VCaP (cell line): ENCODE measurements around the gene HIPK1.
"Not testable (repeated sequence)": the region's sequence is repeated elsewhere in the genome, so short reads cannot be mapped to it uniquely, and the experiment has no call there.

Source experiments
- H3K27ac ChIP-seq: fragments of 450-650 bp; 2 replicates; pipeline ENCODE4 v1.5.1; 2017
- CTCF ChIP-seq: fragments of 450-650 bp; conservative IDR thresholded peaks from 2 replicates; pipeline ENCODE4 v1.5.1; 2017; ENCODE audit warnings: mild to moderate bottlenecking, moderate library complexity

The HIPK1 gene

GRCh38 chr1:113995382-113995781 lies 66.3 kb downstream of the HIPK1 start:
- H3K27ac ChIP-seq = no peak overlapping the region
- no peak for TF ChIP-seq CTCF

GRCh38 chr1:113998361-113998760 lies 69.2 kb downstream of the HIPK1 start:
- TF ChIP-seq CTCF = no peak
- no peak overlapping the region for H3K27ac ChIP-seq

- H3K27ac ChIP-seq = no peak overlapping the region
- no peak for TF ChIP-seq CTCF
These were observed 70.1 kb downstream of the HIPK1 start for GRCh38 chr1:113999233-113999632.

- TF ChIP-seq CTCF = no peak
- H3K27ac ChIP-seq = no peak overlapping the region
These were observed 70.7 kb downstream of the HIPK1 start for GRCh38 chr1:113999799-114000198.

GRCh38 chr1:114000406-114000805 lies 71.3 kb downstream of the HIPK1 start:
- no peak for TF ChIP-seq CTCF
- H3K27ac ChIP-seq = no peak overlapping the region

- no peak overlapping the region for H3K27ac ChIP-seq
- TF ChIP-seq CTCF = no peak
These were observed 73.5 kb downstream of the HIPK1 start for GRCh38 chr1:114002492-114003239.

- TF ChIP-seq CTCF = no peak
- no peak overlapping the region for H3K27ac ChIP-seq
These were observed 74.3 kb downstream of the HIPK1 start for GRCh38 chr1:114003431-114003830.

GRCh38 chr1:114006825-114007224 lies 77.7 kb downstream of the HIPK1 start:
- not testable (repeated sequence) for H3K27ac ChIP-seq
